Measurements from ENCODE around the gene PRKCD.

PRKCD gene

GRCh38 chr3:53198256-53198977, 37.4 kb downstream of the PRKCD start:
- no peak for TF ChIP-seq CTCF (IDR thresholded peaks at IDR 0.05)

- TF ChIP-seq CTCF (IDR thresholded peaks at IDR 0.05): no peak
These were observed 38.0 kb downstream of the PRKCD start for GRCh38 chr3:53198996-53199395.

- TF ChIP-seq CTCF (IDR thresholded peaks at IDR 0.05): peak; percentile 19; the same call in 1 of the 2 replicates
These were observed 38.8 kb downstream of the PRKCD start for GRCh38 chr3:53199834-53200233.

GRCh38 chr3:53200501-53201498, 39.8 kb downstream of the PRKCD start:
- TF ChIP-seq CTCF (IDR thresholded peaks at IDR 0.05): no peak

DNA sequence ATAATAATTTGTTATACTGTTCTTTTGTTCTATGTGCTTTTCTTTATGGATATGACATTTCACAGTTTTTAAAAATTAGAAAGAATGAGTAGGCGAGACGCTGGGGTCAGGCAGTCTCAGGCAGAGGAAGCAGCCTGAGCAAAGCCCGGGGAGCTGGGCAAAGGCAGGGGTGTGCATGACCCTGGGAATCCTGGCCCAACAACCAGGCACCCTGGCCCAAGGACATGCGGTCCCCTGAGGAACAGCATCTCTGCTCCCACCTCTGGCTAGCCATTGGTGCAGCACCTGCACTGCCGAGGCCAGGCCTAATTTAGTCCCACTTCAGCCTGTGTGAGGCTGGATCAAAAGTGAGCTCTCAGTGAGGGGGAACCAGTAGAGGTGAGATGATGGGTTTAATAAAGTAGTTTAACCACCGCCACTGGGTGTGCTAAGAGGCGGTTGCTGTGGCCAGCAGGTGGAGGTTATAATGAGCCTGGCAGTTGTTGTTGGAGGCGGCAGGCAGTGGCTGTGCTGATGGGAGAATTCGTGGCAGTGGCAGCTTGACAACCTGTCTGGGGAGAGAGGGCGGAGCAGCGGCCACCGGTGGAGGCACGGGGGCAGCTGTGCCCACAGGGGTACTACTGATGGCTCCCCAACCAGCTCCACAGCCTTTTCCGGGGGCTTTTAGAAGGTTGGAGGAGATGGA, 41.5 kb downstream of the PRKCD start:
- no peak for TF ChIP-seq CTCF (IDR thresholded peaks at IDR 0.05)

DNA sequence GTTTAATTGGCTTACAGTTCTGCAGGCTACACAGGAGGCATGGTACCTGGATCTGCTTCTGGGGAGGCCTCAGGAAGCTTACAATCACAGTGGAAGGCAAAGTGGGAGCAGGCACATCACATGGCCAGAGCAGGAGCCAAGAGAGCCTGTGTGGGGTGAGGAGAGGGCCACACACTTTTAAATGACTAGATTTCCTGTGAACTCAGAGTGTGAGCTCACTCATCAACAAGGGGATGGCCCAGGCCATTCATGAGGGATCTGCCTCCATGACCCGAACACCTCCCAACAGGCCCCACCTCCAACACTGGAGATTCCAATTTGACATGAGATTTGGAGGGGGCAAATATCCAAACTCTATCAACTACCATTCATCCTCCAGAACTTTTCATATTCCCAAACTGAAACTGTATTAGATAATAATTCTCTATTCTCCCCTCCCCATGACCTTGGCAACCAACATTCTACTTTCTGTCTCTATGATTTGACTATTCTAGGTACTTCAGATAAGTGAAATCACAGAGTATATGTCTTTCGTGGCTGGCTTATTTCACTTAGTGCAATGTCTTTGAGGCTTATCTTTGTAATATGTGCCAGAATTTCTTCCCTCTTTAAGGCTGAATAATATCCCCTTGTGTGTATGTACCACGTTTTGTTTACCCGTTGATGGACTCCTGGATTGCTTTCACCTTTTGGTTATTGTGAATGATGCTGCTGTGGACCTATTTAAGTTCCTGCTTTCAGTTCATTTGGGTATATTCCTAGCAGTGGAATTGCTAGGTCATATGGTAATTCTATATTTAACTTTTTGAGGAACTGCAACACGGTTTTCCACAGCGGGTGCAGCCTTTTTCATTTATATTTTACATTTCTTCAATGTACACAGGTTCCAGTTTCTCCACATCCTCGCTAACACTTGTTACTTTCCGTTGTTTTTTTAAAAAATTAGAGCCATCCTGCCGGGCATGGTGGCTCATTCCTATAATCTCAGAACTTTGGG, 51.0 kb downstream of the PRKCD start:
- TF ChIP-seq CTCF (IDR thresholded peaks at IDR 0.05): no peak
